Activated CD4-positive, alpha-beta memory T cell treated with anti-CD3 and anti-CD28 coated beads, Interleukin-2, amount 10 ng/mL, durations not matched to agents 7 days and 5 days (primary cell): ENCODE measurements around the gene NOM1. TPM values are rescaled to one million over a fixed set of nuclear protein-coding genes. Genes with fewer than 3 reads are reported as not detected.
A peak's percentile ranks its signal among the peaks of the same experiment; 100 is the strongest.
"Not testable (repeated sequence)": the region's sequence is repeated elsewhere in the genome, so short reads cannot be mapped to it uniquely, and the experiment has no call there.

ENCODE experiments used
- CTCF ChIA-PET: fragments of 350-600 bp; sonication (Branson Sonifier 250); formaldehyde crosslinking; loops from one replicate; lab custom pipeline; 2021; ENCODE audit warnings: antibody characterized with exemption, inconsistent platforms; lab: Charles Lee
- POLR2A ChIA-PET: fragments of 350-600 bp; sonication (Branson Sonifier 250); formaldehyde crosslinking; loops from one replicate; lab custom pipeline; 2021; ENCODE audit warnings: antibody characterized with exemption; lab: Charles Lee
- DNase-seq: peaks from one replicate; pipeline ENCODE4 v3.0.0-alpha.2; 2020
- H3K27ac Mint-ChIP-seq: one replicate; pipeline ENCODE4 v1.8.0; 2021; ENCODE audit warnings: mild to moderate bottlenecking, mixed read lengths
- H3K27me3 Mint-ChIP-seq: one replicate; pipeline ENCODE4 v1.8.0; 2021; ENCODE audit warnings: mixed read lengths
- H3K36me3 Mint-ChIP-seq: one replicate; pipeline ENCODE4 v1.8.0; 2021; ENCODE audit warnings: low read depth, mixed read lengths
- H3K4me1 Mint-ChIP-seq: one replicate; pipeline ENCODE4 v1.8.0; 2021; ENCODE audit warnings: mixed read lengths
- H3K4me3 Mint-ChIP-seq: one replicate; pipeline ENCODE4 v1.8.0; 2021; ENCODE audit warnings: mild to moderate bottlenecking, mixed read lengths
- H3K9me3 Mint-ChIP-seq: one replicate; pipeline ENCODE4 v1.8.0; 2021; ENCODE audit warnings: mixed read lengths
- total RNA-seq, 2 experiments: library from RNA; stranded (reverse); gene quantifications; one replicate each; pipeline ENCODE4 v1.2.3, GENCODE V29; 2021

The NOM1 gene
- total RNA-seq, 2 experiments from 2014 or later, result 22.1 to 22.8 TPM

DNA sequence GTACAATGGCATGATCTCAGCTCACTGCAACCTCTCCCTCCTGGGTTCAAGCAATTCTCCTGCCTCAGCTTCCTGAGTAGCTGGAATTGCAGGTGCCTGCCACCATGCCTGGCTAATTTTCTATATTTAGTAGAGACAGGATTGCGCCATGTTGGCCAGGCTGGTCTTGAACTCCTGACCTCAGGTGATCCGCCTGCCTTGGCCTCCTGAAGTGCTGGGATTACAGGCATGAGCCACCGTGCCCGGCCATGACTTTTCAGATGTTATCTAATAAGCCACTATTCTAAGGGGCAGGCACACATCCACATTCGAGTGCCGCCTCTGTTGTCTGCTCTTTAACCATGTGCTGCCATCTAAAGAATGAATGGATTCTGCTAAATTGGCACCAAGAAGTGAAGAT is 27.2 kb upstream of the NOM1 start:
- not testable (repeated sequence) for DNase-seq, H3K36me3 Mint-ChIP-seq, H3K9me3 Mint-ChIP-seq
- POLR2A ChIA-PET, result interaction anchor here (1.1 to 1.6 kb wide), 3 partner anchors 27 to 309 kb away, joined by 4 to 19 read pairs (median 5); partner anchors contain the start of genes LMBR1 and NOM1
- Mint-ChIP-seq H3K4me3 (peak overlapping the region; percentile 40), H3K27ac (peak overlapping the region; percentile 66), H3K27me3 (peaks cover 26% of the 10 kb centered on the region), H3K4me1 (peaks cover 41% of the 10 kb centered on the region)
- CTCF ChIA-PET, result interaction anchor here (0.7 to 1.3 kb wide), 3 partner anchors 24 to 29 kb away, joined by 3 to 11 read pairs (median 4); partner anchors contain the start of gene LMBR1

DNA sequence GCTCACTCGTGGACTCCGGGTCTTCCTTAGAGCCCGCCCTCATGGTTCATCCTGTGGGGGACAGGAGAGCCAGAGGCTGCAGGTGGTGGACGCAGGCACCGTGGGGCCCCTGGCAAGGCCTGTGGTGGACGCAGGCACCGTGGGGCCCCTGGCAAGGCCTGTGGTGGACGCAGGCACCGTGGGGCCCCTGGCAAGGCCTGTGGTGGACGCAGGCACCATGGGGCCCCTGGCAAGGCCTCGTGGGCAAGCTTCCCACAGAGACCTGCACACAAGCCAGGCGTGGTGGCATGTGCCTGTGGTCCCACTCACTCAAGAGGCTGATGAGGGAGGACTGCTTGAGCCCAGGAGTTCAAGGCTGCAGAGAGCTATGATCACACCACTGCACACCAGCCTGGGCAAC is 23.7 kb upstream of the NOM1 start:
- CTCF ChIA-PET, result interaction anchor here (1.8 kb wide), 1 partner anchor 23 kb away, joined by 8 read pairs; the partner anchor contains the start of gene NOM1
- H3K36me3 Mint-ChIP-seq, POLR2A ChIA-PET, H3K9me3 Mint-ChIP-seq, DNase-seq, H3K4me3 Mint-ChIP-seq, H3K27ac Mint-ChIP-seq: not testable (repeated sequence)
- Mint-ChIP-seq H3K4me1 (peaks cover 35% of the 10 kb centered on the region), H3K27me3 (peaks cover 37% of the 10 kb centered on the region)

- no peaks in the 10 kb centered on the region for H3K9me3 Mint-ChIP-seq
- H3K36me3 Mint-ChIP-seq, result no peaks in the 10 kb centered on the region
- ChIA-PET POLR2A (interaction anchor here (0.6 to 1.3 kb wide), 2 partner anchors 21 to 35 kb away, joined by 3 to 6 read pairs; partner anchors contain the start of genes LMBR1 and NOM1), CTCF (interaction anchor here (1.0 to 1.8 kb wide), 2 partner anchors 20 to 21 kb away, joined by 4 to 8 read pairs; partner anchors contain the start of gene NOM1)
- H3K4me3 Mint-ChIP-seq, result no peak overlapping the region
- no peak overlapping the region for H3K27ac Mint-ChIP-seq
- peaks cover 27% of the 10 kb centered on the region for H3K4me1 Mint-ChIP-seq
- no peak for DNase-seq
- peaks cover 40% of the 10 kb centered on the region for H3K27me3 Mint-ChIP-seq
These were observed 21.7 kb upstream of the NOM1 start for GRCh38 chr7:156927571-156928405.

DNA sequence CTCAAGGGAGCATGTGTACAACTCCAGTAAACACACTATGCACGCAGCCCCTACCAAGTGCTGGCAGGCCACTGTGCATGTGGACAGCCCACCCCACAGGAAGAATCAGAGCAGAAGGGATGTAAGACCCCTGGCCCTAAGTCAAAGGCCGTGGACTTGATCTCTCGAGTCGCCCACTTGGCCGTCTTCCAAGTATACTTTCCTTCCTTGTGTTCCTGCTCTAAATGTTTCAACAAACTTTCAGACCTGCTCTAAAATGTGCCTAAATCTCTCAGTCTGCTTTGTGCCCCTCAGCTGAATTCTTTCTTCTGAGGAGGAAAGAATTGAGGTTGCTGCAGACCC is 21.1 kb upstream of the NOM1 start:
- DNase-seq, result no peak
- Mint-ChIP-seq H3K4me1 (peaks cover 24% of the 10 kb centered on the region), H3K4me3 (no peak overlapping the region), H3K27ac (no peak overlapping the region), H3K9me3 (no peaks in the 10 kb centered on the region), H3K36me3 (no peaks in the 10 kb centered on the region), H3K27me3 (peaks cover 37% of the 10 kb centered on the region)
- CTCF ChIA-PET, result no interaction called here
- POLR2A ChIA-PET, result interaction anchor here (1.3 kb wide), 1 partner anchor 21 kb away, joined by 6 read pairs; the partner anchor contains the start of gene NOM1

- H3K4me3 Mint-ChIP-seq, result no peak overlapping the region
- H3K27me3 Mint-ChIP-seq, result peaks cover 28% of the 10 kb centered on the region
- no peak overlapping the region for H3K27ac Mint-ChIP-seq
- POLR2A ChIA-PET, result no interaction called here
- no peak for DNase-seq
- no peaks in the 10 kb centered on the region for H3K36me3 Mint-ChIP-seq
- H3K4me1 Mint-ChIP-seq, result peaks cover 15% of the 10 kb centered on the region
- H3K9me3 Mint-ChIP-seq, result no peaks in the 10 kb centered on the region
- CTCF ChIA-PET, result interaction anchor here (0.8 to 1.0 kb wide), 2 partner anchors 19 to 20 kb away, joined by 3 read pairs; partner anchors contain the start of gene NOM1
These were observed 19.5 kb upstream of the NOM1 start for GRCh38 chr7:156929789-156930539.

GRCh38 chr7:156932006-156932405 is 17.5 kb upstream of the NOM1 start:
- Mint-ChIP-seq H3K4me1 (peaks cover 15% of the 10 kb centered on the region), H3K27me3 (peaks cover 26% of the 10 kb centered on the region)
- CTCF ChIA-PET, result no interaction called here

DNA sequence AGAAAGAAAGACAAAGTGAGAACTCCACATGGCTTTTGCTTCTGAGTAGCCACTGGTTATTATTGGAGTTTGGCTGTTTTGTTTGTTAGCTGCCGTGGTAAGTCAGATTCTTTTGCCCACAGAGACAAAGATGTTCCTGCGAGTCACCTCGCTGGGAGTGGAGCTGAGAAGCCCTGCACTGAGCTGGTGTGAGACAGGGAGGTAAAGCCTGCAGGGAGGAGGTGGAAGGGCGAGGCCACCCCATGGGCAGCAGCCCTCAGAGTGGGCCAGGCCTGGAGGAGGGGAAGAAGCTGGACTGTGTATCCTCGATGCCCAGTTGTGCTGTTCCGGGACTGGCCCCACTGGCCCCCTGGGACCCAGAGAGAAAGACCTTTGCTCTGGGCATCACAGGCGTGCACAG is 14.3 kb upstream of the NOM1 start:
- no peaks in the 10 kb centered on the region for H3K9me3 Mint-ChIP-seq
- H3K27ac Mint-ChIP-seq, result no peak overlapping the region
- no peak for DNase-seq
- POLR2A ChIA-PET, result no interaction called here
- no peaks in the 10 kb centered on the region for H3K36me3 Mint-ChIP-seq
- CTCF ChIA-PET, result interaction anchor here (1.6 kb wide), 1 partner anchor 14 kb away, joined by 3 read pairs; the partner anchor contains the start of gene NOM1
- H3K4me3 Mint-ChIP-seq, result no peak overlapping the region
- H3K4me1 Mint-ChIP-seq, result peaks cover under 1% of the 10 kb centered on the region
- H3K27me3 Mint-ChIP-seq, result peaks cover 14% of the 10 kb centered on the region

More at GRCh38 chr7:156932006-156932405, 17.5 kb upstream of the NOM1 start:
- POLR2A ChIA-PET, result no interaction called here
- Mint-ChIP-seq H3K36me3 (no peaks in the 10 kb centered on the region), H3K9me3 (no peaks in the 10 kb centered on the region), H3K27ac (no peak overlapping the region), H3K4me3 (no peak overlapping the region)
- no peak for DNase-seq

DNA sequence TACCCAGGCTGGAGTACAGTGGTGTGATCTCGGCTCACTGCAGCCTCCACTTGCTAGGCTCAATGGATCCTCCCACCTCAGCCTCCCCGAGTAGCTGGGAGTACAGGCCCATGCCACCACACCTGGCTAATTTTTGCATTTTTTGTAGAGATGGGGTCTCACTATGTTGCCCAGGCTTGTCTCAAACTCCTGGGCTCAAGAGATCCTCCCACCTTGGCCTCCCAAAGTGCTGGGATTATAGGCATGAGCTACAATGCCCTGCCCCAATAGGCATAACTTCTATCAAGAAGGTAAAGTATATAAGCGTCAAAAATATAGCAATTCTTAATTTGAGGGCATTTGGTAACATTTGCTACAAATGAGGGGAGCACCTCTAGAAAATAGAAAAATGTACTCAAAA is 12.7 kb upstream of the NOM1 start:
- DNase-seq, H3K27ac Mint-ChIP-seq, POLR2A ChIA-PET, H3K4me1 Mint-ChIP-seq, CTCF ChIA-PET, H3K4me3 Mint-ChIP-seq: not testable (repeated sequence)
- peaks cover 11% of the 10 kb centered on the region for H3K9me3 Mint-ChIP-seq
- H3K27me3 Mint-ChIP-seq, result peaks cover 11% of the 10 kb centered on the region
- peaks cover 10% of the 10 kb centered on the region for H3K36me3 Mint-ChIP-seq

DNA sequence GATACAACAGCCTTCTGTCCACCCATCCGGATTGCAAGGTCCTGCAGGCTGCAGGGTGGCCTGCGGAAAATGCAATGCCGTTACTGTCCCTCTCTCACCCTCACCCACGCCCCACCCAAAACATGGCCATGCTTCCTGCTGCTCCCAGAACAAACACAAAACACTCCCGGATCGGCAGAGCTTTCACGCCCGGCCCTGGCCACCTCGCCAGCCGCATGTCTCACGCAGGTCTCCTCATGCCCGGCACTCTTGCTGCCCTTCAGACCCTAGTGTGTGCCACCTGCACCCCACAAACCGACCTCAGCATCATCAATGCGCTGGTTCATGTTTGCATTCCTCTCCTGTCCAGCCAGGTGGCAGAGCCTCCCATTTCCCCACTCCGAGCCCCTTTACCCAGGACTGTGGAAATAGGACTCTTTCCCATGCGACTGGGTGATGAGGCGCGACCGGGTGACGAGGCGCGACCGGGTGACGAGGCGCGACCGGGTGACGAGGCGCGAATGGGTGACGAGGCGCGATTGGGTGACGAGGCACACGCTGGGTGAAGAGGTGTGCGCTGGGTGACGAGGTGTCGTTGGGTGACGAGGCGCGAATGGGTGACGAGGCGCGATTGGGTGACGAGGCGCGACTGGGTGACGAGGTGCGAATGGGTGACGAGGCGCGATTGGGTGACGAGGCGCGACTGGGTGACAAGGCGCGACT is 8.9 kb upstream of the NOM1 start:
- CTCF ChIA-PET, result no interaction called here
- POLR2A ChIA-PET, result no interaction called here
- no peak overlapping the region for H3K4me3 Mint-ChIP-seq
- H3K4me1 Mint-ChIP-seq, result peaks cover 3% of the 10 kb centered on the region
- H3K36me3 Mint-ChIP-seq, result peaks cover 13% of the 10 kb centered on the region
- peaks cover 13% of the 10 kb centered on the region for H3K9me3 Mint-ChIP-seq
- no peak overlapping the region for H3K27ac Mint-ChIP-seq
- H3K27me3 Mint-ChIP-seq, result peaks cover 39% of the 10 kb centered on the region
- DNase-seq, result no peak

GRCh38 chr7:156941393-156942182 is 7.9 kb upstream of the NOM1 start:
- peaks cover 3% of the 10 kb centered on the region for H3K4me1 Mint-ChIP-seq
- H3K27me3 Mint-ChIP-seq, result peaks cover 43% of the 10 kb centered on the region
- DNase-seq, result no peak
- ChIA-PET POLR2A (no interaction called here), CTCF (no interaction called here)
- H3K9me3 Mint-ChIP-seq, result peaks cover 13% of the 10 kb centered on the region
- no peak overlapping the region for H3K4me3 Mint-ChIP-seq
- H3K36me3 Mint-ChIP-seq, result peaks cover 13% of the 10 kb centered on the region
- no peak overlapping the region for H3K27ac Mint-ChIP-seq

DNA sequence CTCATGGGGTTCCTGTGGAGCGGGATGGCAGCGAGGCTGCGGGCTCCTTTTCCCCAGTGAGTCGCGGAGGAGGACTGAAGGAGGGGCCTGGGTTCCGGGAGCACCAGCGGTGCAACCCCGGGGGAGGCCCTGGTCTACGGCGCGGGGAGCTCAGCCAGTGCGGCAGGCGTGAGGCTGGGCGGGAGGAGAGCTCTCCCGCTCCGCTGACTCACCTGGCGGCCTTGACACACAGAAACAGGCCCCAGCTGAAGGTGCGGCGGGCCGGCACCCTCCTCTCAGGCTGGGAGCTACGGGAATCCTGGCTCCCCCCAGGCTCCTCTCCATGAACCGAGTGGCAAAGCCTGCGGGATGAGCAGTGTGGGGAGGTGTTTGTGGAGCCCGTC is 6.8 kb upstream of the NOM1 start:
- no peak overlapping the region for H3K27ac Mint-ChIP-seq
- POLR2A ChIA-PET, result no interaction called here
- H3K27me3 Mint-ChIP-seq, result peaks cover 50% of the 10 kb centered on the region
- H3K4me3 Mint-ChIP-seq, result no peak overlapping the region
- H3K4me1 Mint-ChIP-seq, result peaks cover 4% of the 10 kb centered on the region
- no peak for DNase-seq
- CTCF ChIA-PET, result no interaction called here
- peaks cover 13% of the 10 kb centered on the region for H3K36me3 Mint-ChIP-seq
- peaks cover 13% of the 10 kb centered on the region for H3K9me3 Mint-ChIP-seq
